ENCODE results near the gene SRPK3.

SRPK3 gene

DNA sequence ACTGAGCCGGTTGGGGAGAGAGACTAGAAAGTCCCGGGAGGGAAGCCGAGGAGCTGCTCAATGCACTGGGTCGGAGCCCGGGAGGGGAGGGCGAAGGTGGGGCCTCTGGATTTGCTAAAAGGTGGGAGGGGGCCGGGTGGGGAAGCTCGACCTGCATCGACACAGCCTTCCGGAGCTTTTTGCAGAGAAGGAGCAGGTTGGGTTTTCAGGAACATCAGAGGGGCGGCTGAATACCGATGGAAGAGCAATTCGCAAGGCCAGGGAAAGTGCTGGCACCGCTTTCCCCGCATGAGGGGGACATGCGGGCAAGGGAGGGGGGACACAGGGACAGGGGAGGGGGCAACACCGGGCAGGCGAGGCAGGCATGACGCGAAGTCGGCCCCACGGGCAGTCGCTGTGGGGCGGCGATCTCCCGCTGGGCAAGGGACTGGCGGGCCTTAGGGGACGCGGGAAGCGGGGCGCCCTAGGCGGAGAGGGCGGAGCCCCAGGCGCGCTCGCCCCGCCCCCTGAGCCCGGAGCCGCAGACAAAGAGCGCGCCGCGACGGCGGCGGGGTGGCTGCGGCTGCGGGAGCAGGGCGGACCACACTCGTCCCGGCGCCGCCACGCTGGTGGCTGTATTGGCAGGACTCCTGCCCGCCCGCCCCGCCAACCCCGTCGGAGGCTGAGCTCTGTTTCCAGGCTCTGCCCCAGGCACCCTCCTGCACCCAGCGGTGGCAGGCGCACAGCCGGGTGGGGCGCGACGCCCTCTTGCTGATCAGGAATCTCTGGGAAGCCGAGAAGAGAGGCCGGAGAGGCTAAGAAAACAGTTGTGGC, 37.9 kb downstream of the SRPK3 start:
- peak overlapping the region; percentile 50 for H3K4me3 ChIP-seq (ENCODE audit: low read depth, low read length)

DNA sequence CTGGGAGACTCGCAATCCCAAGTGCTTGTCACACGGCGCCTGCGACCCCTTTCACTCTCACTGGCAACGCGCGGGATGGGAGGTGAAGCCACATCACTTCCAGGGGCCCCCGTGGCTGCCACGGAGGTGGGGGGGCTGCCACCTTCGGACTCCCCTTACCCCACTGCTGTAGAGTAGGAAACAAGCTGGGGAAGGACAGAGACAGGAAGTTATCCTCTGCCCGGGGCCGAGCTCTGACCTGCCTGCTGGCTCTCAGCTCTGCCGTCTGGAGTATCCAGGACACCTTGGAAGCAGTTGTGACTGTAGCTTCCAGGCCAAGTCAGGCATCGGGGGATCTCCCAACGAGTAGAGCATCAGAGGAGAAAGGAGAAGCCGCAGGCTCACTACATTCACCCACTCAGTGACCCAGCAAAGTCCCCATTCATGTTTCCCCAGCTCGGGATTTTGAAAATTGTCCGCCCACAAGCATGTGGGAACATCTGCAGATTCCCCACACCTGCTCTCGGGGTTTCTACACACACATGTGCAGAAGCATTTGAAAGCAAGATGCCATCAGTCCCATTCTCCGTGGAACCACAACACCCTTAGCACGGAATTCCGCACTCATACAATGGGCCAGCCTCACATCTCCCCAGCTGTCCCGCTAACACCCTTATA, 38.7 kb downstream of the SRPK3 start:
- H3K9me3 ChIP-seq = no peaks in the 10 kb centered on the region
- H3K4me3 ChIP-seq (ENCODE audit: low read depth, low read length) = peak overlapping the region; percentile 50
- no peaks in the 10 kb centered on the region for H3K27me3 ChIP-seq
- no peak for DNase-seq
- TF ChIP-seq, protein P1, sequence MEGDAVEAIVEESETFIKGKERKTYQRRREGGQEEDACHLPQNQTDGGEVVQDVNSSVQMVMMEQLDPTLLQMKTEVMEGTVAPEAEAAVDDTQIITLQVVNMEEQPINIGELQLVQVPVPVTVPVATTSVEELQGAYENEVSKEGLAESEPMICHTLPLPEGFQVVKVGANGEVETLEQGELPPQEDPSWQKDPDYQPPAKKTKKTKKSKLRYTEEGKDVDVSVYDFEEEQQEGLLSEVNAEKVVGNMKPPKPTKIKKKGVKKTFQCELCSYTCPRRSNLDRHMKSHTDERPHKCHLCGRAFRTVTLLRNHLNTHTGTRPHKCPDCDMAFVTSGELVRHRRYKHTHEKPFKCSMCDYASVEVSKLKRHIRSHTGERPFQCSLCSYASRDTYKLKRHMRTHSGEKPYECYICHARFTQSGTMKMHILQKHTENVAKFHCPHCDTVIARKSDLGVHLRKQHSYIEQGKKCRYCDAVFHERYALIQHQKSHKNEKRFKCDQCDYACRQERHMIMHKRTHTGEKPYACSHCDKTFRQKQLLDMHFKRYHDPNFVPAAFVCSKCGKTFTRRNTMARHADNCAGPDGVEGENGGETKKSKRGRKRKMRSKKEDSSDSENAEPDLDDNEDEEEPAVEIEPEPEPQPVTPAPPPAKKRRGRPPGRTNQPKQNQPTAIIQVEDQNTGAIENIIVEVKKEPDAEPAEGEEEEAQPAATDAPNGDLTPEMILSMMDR (IDR thresholded peaks at IDR 0.05; ENCODE audit: low read depth, low read length) = no peak
- no peaks in the 10 kb centered on the region for H3K36me3 ChIP-seq
- H3K4me1 ChIP-seq = peaks cover 5% of the 10 kb centered on the region

More for the DNA sequence above, 37.9 kb downstream of the SRPK3 start:
- Histone ChIP-seq H3K9me3 (no peaks in the 10 kb centered on the region), H3K4me1 (peaks cover 5% of the 10 kb centered on the region), H3K36me3 (no peaks in the 10 kb centered on the region), H3K27me3 (no peaks in the 10 kb centered on the region)
- TF ChIP-seq, protein P1 (IDR thresholded peaks at IDR 0.05; ENCODE audit: low read depth, low read length) = no peak
- peak; percentile 79 for DNase-seq

DNA sequence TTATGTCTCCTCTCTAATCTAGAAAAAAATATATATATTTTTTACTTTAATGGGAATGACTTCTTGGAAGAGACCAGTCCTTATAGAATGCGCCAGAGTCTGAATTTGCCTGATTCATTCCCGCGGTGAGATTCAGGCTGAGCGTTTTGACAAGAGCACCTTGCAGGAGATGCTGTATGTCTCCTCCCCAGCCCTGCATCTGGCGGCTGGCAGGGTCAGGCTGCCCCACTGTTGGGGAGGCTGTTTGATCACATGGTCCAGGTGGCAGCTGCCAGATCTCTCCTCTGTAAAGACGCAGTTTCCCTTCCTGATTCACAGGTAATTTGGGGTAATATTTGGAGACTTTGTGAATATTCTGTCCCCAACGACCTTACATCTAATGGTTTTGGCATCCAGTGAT, 39.8 kb downstream of the SRPK3 start:
- no peaks in the 10 kb centered on the region for H3K9me3 ChIP-seq
- DNase-seq = no peak
- TF ChIP-seq, protein P1 (IDR thresholded peaks at IDR 0.05; ENCODE audit: low read depth, low read length) = no peak
- H3K27me3 ChIP-seq = no peaks in the 10 kb centered on the region
- H3K4me3 ChIP-seq (ENCODE audit: low read depth, low read length) = no peak overlapping the region
- peaks cover 5% of the 10 kb centered on the region for H3K4me1 ChIP-seq
- H3K36me3 ChIP-seq = no peaks in the 10 kb centered on the region

DNA sequence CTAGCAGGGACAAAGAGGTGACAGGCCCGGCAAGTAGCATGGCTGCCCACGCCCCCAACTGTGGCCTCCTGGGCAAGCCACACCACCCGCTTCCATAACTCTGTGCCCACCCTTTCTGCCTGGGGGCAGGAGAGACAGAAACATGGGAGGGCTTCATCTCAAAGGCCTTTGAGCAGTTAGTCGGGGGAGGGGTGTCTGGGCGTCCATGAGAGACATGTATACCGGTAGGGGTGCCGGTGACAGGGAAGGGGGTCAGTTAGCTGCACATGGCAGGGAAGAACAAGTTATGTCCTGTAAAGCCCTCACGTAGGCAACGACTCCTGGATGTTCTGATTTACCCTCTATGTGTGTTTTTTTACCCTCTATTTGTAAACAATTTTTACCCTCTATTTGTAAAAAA, 40.2 kb downstream of the SRPK3 start:
- Histone ChIP-seq H3K27me3 (no peaks in the 10 kb centered on the region), H3K4me1 (peaks cover 5% of the 10 kb centered on the region), H3K4me3 (ENCODE audit: low read depth, low read length) (no peak overlapping the region), H3K9me3 (no peaks in the 10 kb centered on the region), H3K36me3 (no peaks in the 10 kb centered on the region)
- no peak for DNase-seq
- TF ChIP-seq, protein P1 (IDR thresholded peaks at IDR 0.05; ENCODE audit: low read depth, low read length) = no peak

DNA sequence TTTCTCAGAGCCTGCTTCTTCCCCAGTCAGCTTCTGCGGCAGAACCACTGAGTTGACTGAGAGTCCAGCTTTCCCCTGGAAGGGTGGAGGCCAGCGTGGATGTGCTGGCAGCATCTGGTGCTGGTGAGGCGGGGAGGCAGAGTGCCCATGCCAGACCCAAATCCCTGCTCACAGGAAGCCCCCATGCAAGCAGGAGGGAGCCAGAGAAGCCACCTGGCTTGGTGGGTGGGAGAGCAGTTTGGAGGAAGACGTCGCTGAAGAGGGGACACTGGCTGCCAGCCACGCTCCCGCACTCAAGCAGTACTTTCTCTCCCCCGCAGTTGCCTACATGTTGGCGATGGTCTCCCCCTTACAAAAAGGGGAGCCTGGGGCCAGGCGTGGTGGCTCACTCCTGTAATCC, 43.5 kb downstream of the SRPK3 start:
- Histone ChIP-seq H3K9me3 (no peaks in the 10 kb centered on the region), H3K27me3 (no peaks in the 10 kb centered on the region), H3K4me3 (ENCODE audit: low read depth, low read length) (no peak overlapping the region), H3K36me3 (no peaks in the 10 kb centered on the region), H3K4me1 (peaks cover 5% of the 10 kb centered on the region)
- TF ChIP-seq, protein P1 (IDR thresholded peaks at IDR 0.05; ENCODE audit: low read depth, low read length) = no peak
- DNase-seq = no peak

DNA sequence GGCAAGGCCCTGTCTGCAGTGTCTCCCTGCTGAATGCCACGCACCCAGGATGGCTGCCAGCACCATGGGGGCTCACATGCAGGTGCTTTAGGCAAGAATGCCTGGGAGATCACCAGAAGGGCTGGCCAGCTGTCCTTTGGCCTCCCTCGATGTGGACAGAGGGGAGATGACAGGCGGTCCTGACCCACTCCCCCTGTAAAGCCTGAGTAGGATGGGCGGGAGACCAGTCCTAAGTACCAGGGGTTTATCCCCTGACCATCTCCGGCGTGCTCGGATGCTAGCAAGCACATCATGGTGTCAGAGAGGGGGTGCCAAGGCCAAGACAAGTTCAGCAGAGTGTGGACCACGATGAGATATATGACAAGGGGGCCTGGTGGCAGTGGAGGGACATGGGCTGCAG, 44.2 kb downstream of the SRPK3 start:
- H3K27me3 ChIP-seq = no peaks in the 10 kb centered on the region
- no peaks in the 10 kb centered on the region for H3K9me3 ChIP-seq
- no peak overlapping the region for H3K4me3 ChIP-seq (ENCODE audit: low read depth, low read length)
- H3K4me1 ChIP-seq = peaks cover 5% of the 10 kb centered on the region; the same call in 1 of the 2 replicates
- no peaks in the 10 kb centered on the region for H3K36me3 ChIP-seq
- TF ChIP-seq, protein P1 (IDR thresholded peaks at IDR 0.05; ENCODE audit: low read depth, low read length) = no peak
- no peak for DNase-seq

Data from BE2C (cell line).